Thymus (tissue), 14 donors: ENCODE measurements around the gene IFNW1. TPM values are rescaled to one million over a fixed set of nuclear protein-coding genes. Genes with fewer than 3 reads are reported as not detected.
"Not testable (repeated sequence)": the region's sequence is repeated elsewhere in the genome, so short reads cannot be mapped to it uniquely, and the experiment has no call there.

Source experiments
- DNase-seq, 9 donors: peaks; one replicate each; pipeline ENCODE4 v3.0.0-alpha.2; 2013; ENCODE audit warnings: low spot score in 9 of 9, low read depth in 6 of 9, missing footprints in 1 of 9
- H3K27ac ChIP-seq, 2 donors: one replicate each; pipeline ENCODE4 v1.5.1; 2013; ENCODE audit warnings: control low read depth in 1 of 2, low read depth in 1 of 2, low read length in 1 of 2, mild to moderate bottlenecking in 1 of 2, moderate library complexity in 1 of 2
- H3K27me3 ChIP-seq, 2 donors: one replicate each; pipeline ENCODE4 v1.5.1; 2013; ENCODE audit warnings: low read length in 1 of 2; ENCODE audit not compliant: control insufficient read depth in 2 of 2, insufficient read depth in 1 of 2
- H3K36me3 ChIP-seq, 2 donors: one replicate each; pipeline ENCODE4 v1.5.1; 2013; ENCODE audit warnings: low read length in 1 of 2, mild to moderate bottlenecking in 1 of 2, moderate library complexity in 1 of 2; ENCODE audit not compliant: control insufficient read depth in 2 of 2, insufficient read depth in 2 of 2
- H3K4me1 ChIP-seq, 2 donors: one replicate each; pipeline ENCODE4 v1.5.1; 2013; ENCODE audit warnings: low read length in 2 of 2; ENCODE audit not compliant: control insufficient read depth in 2 of 2, insufficient read depth in 2 of 2
- H3K4me3 ChIP-seq, 2 donors: one replicate each; pipeline ENCODE4 v1.5.1; 2013; ENCODE audit warnings: low read length in 2 of 2, control low read depth in 1 of 2, mild to moderate bottlenecking in 1 of 2
- H3K9me3 ChIP-seq, 2 donors: one replicate each; pipeline ENCODE4 v1.5.1; 2013; ENCODE audit warnings: low read length in 1 of 2, mild to moderate bottlenecking in 1 of 2; ENCODE audit not compliant: control insufficient read depth in 2 of 2, insufficient read depth in 1 of 2
- WGBS: extraction: QIAGEN DNeasy Blood & Tissue Kit; methylation state at CpG from one replicate; pipeline ENCODE4 v1.1.7; 2013; 5-methylcytosine and 5-hydroxymethylcytosine counted together
- long read RNA-seq, 10 donors: transcript quantifications; one replicate each; lab custom pipeline, GENCODE V29; 2026
- polyA plus RNA-seq: library from polyadenylated mRNA; stranded (reverse); fragments of 200-250 nt; gene quantifications from one replicate; pipeline ENCODE4 v1.2.3, GENCODE V29; 2013
- total RNA-seq: library from RNA; stranded (reverse); fragments of 120-200 nt; gene quantifications from one replicate; pipeline ENCODE4 v1.2.4, GENCODE V29; 2013
- donor health status: healthy.

IFNW1 gene
- not detected for total RNA-seq
- polyA plus RNA-seq, result not detected
- long read RNA-seq, donor 1, result 0 reads
- long read RNA-seq, donor 2, result 0 reads
- long read RNA-seq, donor 3, result 0 reads
- long read RNA-seq, donor 4, result 0 reads
- long read RNA-seq, donor 5, partial matches to known transcripts, result 0 of 1 reads
- long read RNA-seq, donor 5, other reads (novel, unspliced or antisense), result 0 of 1 reads
- long read RNA-seq, donor 6, result 0 reads
- long read RNA-seq, donor 7, result 0 reads
- long read RNA-seq, donor 8, result 0 reads
- long read RNA-seq, donor 9, result 0 reads
- long read RNA-seq, donor 10, result 0 reads

DNA sequence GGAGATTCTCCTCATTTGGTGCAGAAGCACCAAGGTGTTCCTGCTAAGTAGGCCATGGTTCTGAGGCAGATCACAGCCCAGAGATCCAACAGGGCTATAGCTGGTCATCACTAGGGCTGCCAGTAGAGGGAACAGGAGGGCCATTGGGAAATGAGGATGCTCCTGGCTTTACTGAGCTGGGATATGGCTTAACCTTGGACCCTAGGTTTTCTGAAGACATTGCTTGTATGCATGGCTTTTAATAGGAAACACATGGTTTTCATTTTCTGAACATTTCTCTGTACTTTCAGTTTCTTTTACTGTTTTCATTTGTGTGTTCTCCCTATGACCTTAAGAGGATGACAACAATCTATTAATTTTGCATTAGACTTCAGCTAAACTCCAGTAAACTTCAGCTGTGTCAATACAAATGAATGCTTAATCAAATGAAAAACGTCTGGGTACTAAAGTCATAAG, at the start of gene IFNW1:
IFNW1 (minus strand) TSS at position 406 of the 456 bp plus-strand sequence; CDS start at position 144, 262 bp downstream.
- Histone ChIP-seq H3K27me3 (no peaks in the 10 kb centered on the region), H3K4me1 (no peaks in the 10 kb centered on the region), H3K9me3 (no peaks in the 10 kb centered on the region), H3K4me3 (no peak within 1 kb of the TSS), H3K27ac (no peak within 1 kb of the TSS), H3K36me3 (no peaks in the 10 kb centered on the region)
- no peak for DNase-seq
- WGBS, result 77% methylated on average over 1 of the region's 1 CpG

DNA sequence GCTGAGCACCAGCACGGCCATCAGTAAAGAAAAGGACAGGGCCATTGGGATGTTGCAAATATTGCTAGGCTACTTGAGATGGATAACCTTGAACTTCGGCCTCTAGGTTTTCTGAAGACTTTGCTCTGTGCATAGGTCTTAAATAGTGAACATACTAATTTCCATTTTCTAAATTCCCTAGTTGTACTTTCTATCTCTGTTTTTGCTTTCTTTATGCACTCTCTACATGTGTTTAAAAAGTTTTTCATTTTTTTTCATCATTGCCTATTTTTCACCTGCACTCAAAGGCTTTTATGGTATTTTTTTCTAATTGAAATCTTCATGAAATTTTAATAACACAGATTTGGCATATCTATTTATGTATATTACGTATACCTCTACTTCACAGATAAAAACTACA, 45.9 kb upstream of the IFNW1 start, which contains the start of gene IFNA4:
IFNA4 (minus strand) TSS at position 101 of the 400 bp plus-strand sequence; CDS start at position 45, 56 bp downstream.
- H3K27ac ChIP-seq, H3K9me3 ChIP-seq, H3K4me3 ChIP-seq, H3K4me1 ChIP-seq, DNase-seq, H3K36me3 ChIP-seq, H3K27me3 ChIP-seq: not testable (repeated sequence)
- 97% methylated on average over 3 of the region's 3 CpGs for WGBS

DNA sequence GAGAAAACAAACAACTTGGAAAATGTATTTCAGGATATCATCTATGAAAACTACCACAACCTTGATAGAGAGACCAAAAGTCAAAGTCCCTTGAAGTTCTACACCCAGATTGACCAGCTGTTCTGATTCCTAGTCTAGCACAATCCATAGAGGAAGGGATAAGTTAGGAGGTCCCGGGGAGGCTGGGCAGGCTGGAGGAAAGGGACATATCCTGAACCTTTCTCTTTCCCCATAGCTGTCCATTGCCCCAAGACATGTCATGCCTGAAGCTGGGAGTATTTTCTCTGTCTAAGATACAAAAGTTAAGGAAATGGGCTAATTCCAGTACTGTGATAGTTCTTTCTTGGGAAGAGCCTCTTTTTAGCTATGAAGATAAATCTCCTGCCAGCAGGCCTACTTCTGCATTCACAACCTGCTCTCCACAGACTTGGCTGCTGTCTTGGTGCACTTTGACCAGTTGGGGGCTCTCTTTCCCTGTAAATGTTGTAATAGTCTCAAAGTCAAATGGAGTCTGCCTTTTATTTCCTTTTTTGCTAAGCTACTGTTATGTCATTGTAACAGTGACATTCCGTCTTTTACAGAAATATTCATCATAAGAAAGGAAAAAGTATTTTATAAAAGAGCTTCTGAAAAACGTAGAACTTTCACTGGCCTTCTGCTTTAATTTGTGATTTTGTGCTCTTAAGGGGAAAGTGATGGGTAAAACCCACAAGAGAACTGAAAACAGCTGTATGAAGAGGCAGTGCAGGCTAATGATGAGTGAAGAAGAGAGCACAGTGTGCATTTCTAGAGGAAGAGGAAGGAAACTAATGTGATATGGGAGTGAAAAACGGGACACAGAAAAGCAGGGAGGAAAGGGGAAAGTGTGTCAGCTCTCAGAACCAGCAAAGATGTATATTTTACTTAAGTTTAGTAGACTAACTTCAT, 41.4 kb upstream of the IFNW1 start:
- H3K27ac ChIP-seq, H3K36me3 ChIP-seq, H3K4me1 ChIP-seq, H3K9me3 ChIP-seq, H3K4me3 ChIP-seq, H3K27me3 ChIP-seq: not testable (repeated sequence)
- WGBS, result 42% methylated on average over 4 of the region's 4 CpGs
- peak in 4 of 9 donors; percentile 6 to 41 (median 12) for DNase-seq

DNA sequence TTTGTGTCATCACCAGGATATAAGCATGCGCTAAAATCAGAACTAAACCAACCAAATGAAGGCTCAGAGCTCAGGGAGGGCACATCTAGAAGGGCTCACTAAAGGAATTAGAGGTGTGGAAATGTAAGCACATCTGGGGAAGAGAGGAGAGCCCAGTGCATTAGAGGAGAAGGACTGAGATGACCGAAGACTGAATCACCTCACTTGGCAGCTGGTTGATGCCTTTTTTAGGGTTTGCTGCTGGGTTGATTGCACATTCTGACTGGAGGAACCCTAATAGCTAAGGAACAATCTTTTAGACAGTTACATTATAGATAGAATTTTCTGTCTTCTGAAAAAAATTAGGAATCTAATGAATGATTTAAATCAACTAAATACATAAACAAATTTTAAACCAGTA, 33.0 kb upstream of the IFNW1 start:
- 99% methylated on average over 2 of the region's 2 CpGs for WGBS
- Histone ChIP-seq H3K36me3 (no peaks in the 10 kb centered on the region), H3K27ac (no peak overlapping the region), H3K4me1 (no peaks in the 10 kb centered on the region), H3K4me3 (no peak overlapping the region), H3K9me3 (no peaks in the 10 kb centered on the region), H3K27me3 (no peaks in the 10 kb centered on the region)
- DNase-seq, result no peak

DNA sequence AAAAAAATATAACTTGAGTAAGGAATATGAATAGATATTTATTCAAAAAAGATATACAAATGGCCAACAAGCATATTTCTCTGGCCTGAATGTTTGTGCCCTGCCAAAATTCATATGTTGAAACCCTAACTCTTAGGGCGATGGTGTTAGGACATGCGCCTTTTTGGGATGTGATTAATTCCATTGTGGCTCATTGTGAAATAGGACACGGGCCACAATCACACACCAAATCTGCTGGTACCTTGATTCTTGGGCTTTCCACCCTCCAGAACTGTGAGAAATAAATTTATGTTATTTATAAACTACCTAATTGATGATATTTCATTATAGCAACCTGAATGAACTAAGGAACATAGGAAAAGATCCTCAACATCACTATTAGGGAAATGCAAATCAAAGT, 30.5 kb upstream of the IFNW1 start:
- 95% methylated on average over 3 of the region's 3 CpGs for WGBS
- no peaks in the 10 kb centered on the region for H3K36me3 ChIP-seq

DNA sequence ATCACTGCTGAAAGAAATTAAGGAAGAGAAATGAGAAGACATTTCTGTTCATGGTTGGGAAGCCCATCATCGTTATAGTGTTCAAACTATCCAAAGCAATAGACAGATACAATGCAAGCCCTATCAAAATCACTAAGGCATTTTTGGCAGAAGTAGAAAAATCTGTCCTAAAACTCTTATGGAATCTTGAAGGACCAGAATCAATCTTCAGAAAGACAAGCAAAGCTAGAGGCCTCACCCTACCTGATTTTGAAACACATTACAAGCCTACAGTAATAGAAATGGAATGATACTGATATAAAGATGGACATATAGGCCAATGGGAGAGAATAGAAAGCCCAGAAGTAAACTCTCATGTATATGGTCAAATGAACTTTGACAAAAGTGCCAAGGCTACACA, 29.7 kb upstream of the IFNW1 start:
- no peak for DNase-seq
- Histone ChIP-seq H3K36me3 (no peaks in the 10 kb centered on the region), H3K27me3 (no peaks in the 10 kb centered on the region), H3K27ac (no peak overlapping the region), H3K4me3 (no peak overlapping the region), H3K4me1 (no peaks in the 10 kb centered on the region), H3K9me3 (no peaks in the 10 kb centered on the region)
- WGBS, result 100% methylated on average over 1 of the region's 1 CpG

More for the DNA sequence above, 30.5 kb upstream of the IFNW1 start:
- H3K27me3 ChIP-seq, result no peaks in the 10 kb centered on the region
- H3K4me1 ChIP-seq, result no peaks in the 10 kb centered on the region
- H3K4me3 ChIP-seq, result no peak overlapping the region
- no peak for DNase-seq
- H3K27ac ChIP-seq, result no peak overlapping the region
- no peaks in the 10 kb centered on the region for H3K9me3 ChIP-seq

DNA sequence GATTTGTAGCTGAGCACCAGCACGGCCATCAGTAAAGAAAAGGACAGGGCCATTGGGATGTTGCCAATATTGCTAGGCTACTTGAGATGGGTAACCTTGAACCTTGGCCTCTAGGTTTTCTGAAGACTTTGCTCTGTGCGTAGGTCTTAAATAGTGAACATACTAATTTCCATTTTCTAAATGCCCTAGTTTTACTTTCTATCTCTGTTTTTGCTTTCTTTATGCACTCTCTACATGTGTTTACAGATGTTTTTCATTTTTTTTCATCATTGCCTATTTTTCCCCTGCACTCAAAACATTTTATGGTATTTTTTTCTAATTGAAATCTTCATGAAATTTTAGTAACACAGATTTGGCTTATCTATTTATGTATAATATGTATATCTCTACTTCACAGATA, 24.9 kb upstream of the IFNW1 start, which contains the start of gene IFNA21:
IFNA21 (minus strand) TSS at position 101 of the 400 bp plus-strand sequence; CDS start at position 53, 48 bp downstream.
- H3K4me1 ChIP-seq, DNase-seq, H3K36me3 ChIP-seq, H3K27me3 ChIP-seq, H3K4me3 ChIP-seq, H3K9me3 ChIP-seq, H3K27ac ChIP-seq: not testable (repeated sequence)
- WGBS, result 91% methylated on average over 2 of the region's 2 CpGs

DNA sequence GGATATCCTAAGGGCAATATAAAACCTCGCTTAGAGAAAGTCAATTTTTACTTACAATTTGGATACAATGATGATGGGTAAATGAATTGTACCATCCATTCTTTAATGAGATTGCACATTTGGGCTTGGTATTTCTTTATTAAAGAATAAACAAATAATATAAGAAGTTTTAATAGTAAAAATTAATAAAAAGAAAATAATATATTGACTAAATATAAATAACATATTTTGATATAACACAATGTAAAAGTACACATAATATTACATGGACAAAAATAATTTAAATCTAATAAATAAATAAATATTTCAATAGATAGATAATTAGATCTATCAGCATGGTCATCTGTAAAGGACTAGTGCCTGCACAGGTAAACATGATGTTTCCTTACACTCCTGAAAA, 23.9 kb upstream of the IFNW1 start:
- 99% methylated on average over 1 of the region's 1 CpG for WGBS
- H3K36me3 ChIP-seq, result no peaks in the 10 kb centered on the region
- H3K27ac ChIP-seq, result no peak overlapping the region

DNA sequence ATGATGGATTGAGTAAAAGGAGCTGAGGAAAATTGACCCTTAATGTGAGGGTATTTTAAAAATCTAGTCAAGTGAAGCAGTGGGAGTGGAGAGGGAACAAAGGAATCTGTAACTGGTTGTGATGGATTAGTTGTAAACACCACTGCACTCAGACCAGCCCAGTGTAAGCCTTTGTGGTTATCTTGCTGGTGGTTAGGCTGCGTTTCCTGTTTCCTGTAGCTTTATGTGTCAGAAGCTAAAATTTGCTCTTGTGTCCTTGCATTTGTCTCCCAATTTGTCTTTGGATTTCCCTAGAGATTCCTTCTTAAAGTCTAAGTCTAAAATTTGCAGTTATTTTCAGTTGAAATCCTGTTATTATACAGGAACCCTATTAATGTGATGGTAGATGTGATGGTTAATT, 18.5 kb upstream of the IFNW1 start:
- DNase-seq, result peak in 3 of 9 donors; percentile 5 to 50 (median 18)
- H3K4me3 ChIP-seq, result no peak overlapping the region
- no peaks in the 10 kb centered on the region for H3K9me3 ChIP-seq
- H3K36me3 ChIP-seq, result no peaks in the 10 kb centered on the region
- H3K27ac ChIP-seq, result no peak overlapping the region
- H3K27me3 ChIP-seq, result no peaks in the 10 kb centered on the region
- H3K4me1 ChIP-seq, result no peaks in the 10 kb centered on the region
- 12% methylated on average over 1 of the region's 1 CpG for WGBS

More for the DNA sequence above, 23.9 kb upstream of the IFNW1 start:
- H3K4me1 ChIP-seq, result no peaks in the 10 kb centered on the region
- no peaks in the 10 kb centered on the region for H3K27me3 ChIP-seq
- H3K9me3 ChIP-seq, result no peaks in the 10 kb centered on the region
- no peak overlapping the region for H3K4me3 ChIP-seq
- no peak for DNase-seq
